WTC11 (cell line): ENCODE results near the gene MYO1H.

ENCODE experiments used
- ATF1 ChIP-seq: sonication (generic); formaldehyde crosslinking; IDR thresholded peaks from 2 replicates; pipeline ENCODE4 v1.8.1; 2023; ENCODE audit warnings: mild to moderate bottlenecking, moderate library complexity, missing genetic modification reagents
- CTCF ChIP-seq: fragments of 200-600 bp; IDR thresholded peaks from 2 replicates; pipeline ENCODE4 v1.8.0; 2022; ENCODE audit warnings: antibody characterized with exemption
- EMX1 ChIP-seq: fragments of 250-450 bp; sonication (Bioruptor Pico); IDR thresholded peaks from 2 replicates; pipeline ENCODE4 v1.8.0; 2021; ENCODE audit warnings: mild to moderate bottlenecking
- MYBL2 ChIP-seq: sonication (generic); formaldehyde crosslinking; IDR thresholded peaks from 2 replicates; pipeline ENCODE4 v1.8.1; 2023; ENCODE audit warnings: mild to moderate bottlenecking, moderate library complexity, missing genetic modification reagents
- NFATC4 ChIP-seq: fragments of 250-450 bp; sonication (Bioruptor Pico); IDR thresholded peaks from 2 replicates; pipeline ENCODE4 v1.9.0; 2021; ENCODE audit warnings: mild to moderate bottlenecking
- NR1H2 ChIP-seq: sonication (generic); formaldehyde crosslinking; IDR thresholded peaks from 2 replicates; pipeline ENCODE4 v1.9.0; 2021; ENCODE audit warnings: mild to moderate bottlenecking, moderate library complexity, missing genetic modification reagents
- SP1 ChIP-seq: sonication (generic); formaldehyde crosslinking; conservative IDR thresholded peaks from 2 replicates; pipeline ENCODE4 v1.8.1; 2022; ENCODE audit warnings: missing genetic modification reagents
- TEAD1 ChIP-seq: sonication (generic); formaldehyde crosslinking; IDR thresholded peaks from 2 replicates; pipeline ENCODE4 v1.8.0; 2022; ENCODE audit warnings: mild to moderate bottlenecking, missing genetic modification reagents
- TP53 ChIP-seq: sonication (generic); formaldehyde crosslinking; IDR thresholded peaks from 2 replicates; pipeline ENCODE4 v1.8.1; 2023; ENCODE audit warnings: mild to moderate bottlenecking, missing genetic modification reagents
- ZBTB43 ChIP-seq: sonication (generic); formaldehyde crosslinking; IDR thresholded peaks from 2 replicates; pipeline ENCODE4 v1.8.1; 2023; ENCODE audit warnings: mild to moderate bottlenecking, missing genetic modification reagents
- ZNF396 ChIP-seq: fragments of 250-450 bp; sonication (Bioruptor Pico); IDR thresholded peaks from 2 replicates; pipeline ENCODE4 v1.8.0; 2021; ENCODE audit warnings: mild to moderate bottlenecking, moderate library complexity, borderline replicate concordance
- TF ChIP-seq, protein P1 (sequence below): sonication (generic); formaldehyde crosslinking; IDR thresholded peaks from 2 replicates; pipeline ENCODE4 v1.8.0; 2022; ENCODE audit warnings: mild to moderate bottlenecking, missing genetic modification reagents
- TF ChIP-seq, protein P2 (sequence below): sonication (generic); formaldehyde crosslinking; IDR thresholded peaks from 2 replicates; pipeline ENCODE4 v1.8.0; 2022; ENCODE audit warnings: missing genetic modification reagents

GRCh38 chr12:109485201-109485600 is 137.5 kb downstream of the MYO1H start:
- no peak for TF ChIP-seq SP1 (CRISPR knock-in tag)
- no peak for TF ChIP-seq EMX1 (CRISPR knock-in tag)
- TF ChIP-seq CTCF = no peak
- no peak for TF ChIP-seq NR1H2 (CRISPR knock-in tag)
- TF ChIP-seq, protein P1, sequence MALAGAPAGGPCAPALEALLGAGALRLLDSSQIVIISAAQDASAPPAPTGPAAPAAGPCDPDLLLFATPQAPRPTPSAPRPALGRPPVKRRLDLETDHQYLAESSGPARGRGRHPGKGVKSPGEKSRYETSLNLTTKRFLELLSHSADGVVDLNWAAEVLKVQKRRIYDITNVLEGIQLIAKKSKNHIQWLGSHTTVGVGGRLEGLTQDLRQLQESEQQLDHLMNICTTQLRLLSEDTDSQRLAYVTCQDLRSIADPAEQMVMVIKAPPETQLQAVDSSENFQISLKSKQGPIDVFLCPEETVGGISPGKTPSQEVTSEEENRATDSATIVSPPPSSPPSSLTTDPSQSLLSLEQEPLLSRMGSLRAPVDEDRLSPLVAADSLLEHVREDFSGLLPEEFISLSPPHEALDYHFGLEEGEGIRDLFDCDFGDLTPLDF (CRISPR knock-in tag) = no peak
- TF ChIP-seq ZNF396 (CRISPR knock-in tag) = no peak
- no peak for TF ChIP-seq MYBL2 (CRISPR knock-in tag)
- TF ChIP-seq NFATC4 (CRISPR knock-in tag) = no peak
- TF ChIP-seq ATF1 (CRISPR knock-in tag) = no peak
- no peak for TF ChIP-seq TP53 (CRISPR knock-in tag)
- TF ChIP-seq, protein P2, sequence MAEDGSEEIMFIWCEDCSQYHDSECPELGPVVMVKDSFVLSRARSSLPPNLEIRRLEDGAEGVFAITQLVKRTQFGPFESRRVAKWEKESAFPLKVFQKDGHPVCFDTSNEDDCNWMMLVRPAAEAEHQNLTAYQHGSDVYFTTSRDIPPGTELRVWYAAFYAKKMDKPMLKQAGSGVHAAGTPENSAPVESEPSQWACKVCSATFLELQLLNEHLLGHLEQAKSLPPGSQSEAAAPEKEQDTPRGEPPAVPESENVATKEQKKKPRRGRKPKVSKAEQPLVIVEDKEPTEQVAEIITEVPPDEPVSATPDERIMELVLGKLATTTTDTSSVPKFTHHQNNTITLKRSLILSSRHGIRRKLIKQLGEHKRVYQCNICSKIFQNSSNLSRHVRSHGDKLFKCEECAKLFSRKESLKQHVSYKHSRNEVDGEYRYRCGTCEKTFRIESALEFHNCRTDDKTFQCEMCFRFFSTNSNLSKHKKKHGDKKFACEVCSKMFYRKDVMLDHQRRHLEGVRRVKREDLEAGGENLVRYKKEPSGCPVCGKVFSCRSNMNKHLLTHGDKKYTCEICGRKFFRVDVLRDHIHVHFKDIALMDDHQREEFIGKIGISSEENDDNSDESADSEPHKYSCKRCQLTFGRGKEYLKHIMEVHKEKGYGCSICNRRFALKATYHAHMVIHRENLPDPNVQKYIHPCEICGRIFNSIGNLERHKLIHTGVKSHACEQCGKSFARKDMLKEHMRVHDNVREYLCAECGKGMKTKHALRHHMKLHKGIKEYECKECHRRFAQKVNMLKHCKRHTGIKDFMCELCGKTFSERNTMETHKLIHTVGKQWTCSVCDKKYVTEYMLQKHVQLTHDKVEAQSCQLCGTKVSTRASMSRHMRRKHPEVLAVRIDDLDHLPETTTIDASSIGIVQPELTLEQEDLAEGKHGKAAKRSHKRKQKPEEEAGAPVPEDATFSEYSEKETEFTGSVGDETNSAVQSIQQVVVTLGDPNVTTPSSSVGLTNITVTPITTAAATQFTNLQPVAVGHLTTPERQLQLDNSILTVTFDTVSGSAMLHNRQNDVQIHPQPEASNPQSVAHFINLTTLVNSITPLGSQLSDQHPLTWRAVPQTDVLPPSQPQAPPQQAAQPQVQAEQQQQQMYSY (CRISPR knock-in tag) = no peak
- no peak for TF ChIP-seq TEAD1 (CRISPR knock-in tag)
- TF ChIP-seq ZBTB43 (CRISPR knock-in tag) = no peak
